ENCODE results near the gene TNIK. TPM values are rescaled to one million over a fixed set of nuclear protein-coding genes. Genes with fewer than 3 reads are reported as not detected.

The TNIK gene
- total RNA-seq, 2 experiments from 2014 or later = 32.1 to 39.2 TPM

GRCh38 chr3:171256445-171257250 is 203.6 kb downstream of the TNIK start:
- ATAC-seq = no peak
- H3K4me3 Mint-ChIP-seq = no peak overlapping the region
- H3K4me1 Mint-ChIP-seq (ENCODE audit: low read depth) = peaks cover 72% of the 10 kb centered on the region
- H3K27me3 Mint-ChIP-seq (ENCODE audit: low read depth) = no peaks in the 10 kb centered on the region
- peaks cover 25% of the 10 kb centered on the region for H3K36me3 Mint-ChIP-seq (ENCODE audit: low read depth)
- POLR2A ChIA-PET = interaction anchor here (1.0 to 1.8 kb wide), 3 partner anchors 8 to 17 kb away, joined by 3 to 8 read pairs (median 5); no protein-coding TSS in a partner anchor
- CTCF ChIA-PET = interaction anchor here (0.6 to 2.2 kb wide), 6 partner anchors 8 to 70 kb away, joined by 3 to 6 read pairs (median 4); no protein-coding TSS in a partner anchor
- no peak for DNase-seq
- H3K9me3 Mint-ChIP-seq (ENCODE audit: insufficient read depth) = no peaks in the 10 kb centered on the region
- peak overlapping the region; percentile 97 for H3K27ac Mint-ChIP-seq

GRCh38 chr3:171255236-171255806 is 204.9 kb downstream of the TNIK start:
- H3K9me3 Mint-ChIP-seq (ENCODE audit: insufficient read depth) = no peaks in the 10 kb centered on the region
- no peaks in the 10 kb centered on the region for H3K27me3 Mint-ChIP-seq (ENCODE audit: low read depth)
- peak overlapping the region; percentile 97 for H3K27ac Mint-ChIP-seq
- ChIA-PET POLR2A (interaction anchor here (0.6 to 1.8 kb wide), 3 partner anchors 10 to 19 kb away, joined by 3 to 8 read pairs (median 3); no protein-coding TSS in a partner anchor), CTCF (interaction anchor here (0.6 to 2.2 kb wide), 9 partner anchors 9 to 205 kb away, joined by 3 to 10 read pairs (median 5); partner anchors contain the start of gene TNIK)
- peak; percentile 71 for ATAC-seq
- peak overlapping the region; percentile 67 for H3K4me3 Mint-ChIP-seq
- H3K4me1 Mint-ChIP-seq (ENCODE audit: low read depth) = peaks cover 73% of the 10 kb centered on the region
- no peak for DNase-seq
- peaks cover 27% of the 10 kb centered on the region for H3K36me3 Mint-ChIP-seq (ENCODE audit: low read depth)

- no peak for ATAC-seq
- Mint-ChIP-seq H3K36me3 (ENCODE audit: low read depth) (peaks cover 30% of the 10 kb centered on the region), H3K9me3 (ENCODE audit: insufficient read depth) (no peaks in the 10 kb centered on the region), H3K4me1 (ENCODE audit: low read depth) (peaks cover 73% of the 10 kb centered on the region), H3K27ac (peak overlapping the region; percentile 97), H3K27me3 (ENCODE audit: low read depth) (no peaks in the 10 kb centered on the region), H3K4me3 (peak overlapping the region; percentile 67)
- DNase-seq = no peak
- ChIA-PET POLR2A (no interaction called here), CTCF (interaction anchor here (1.2 kb wide), 1 partner anchor 206 kb away, joined by 6 read pairs; the partner anchor contains the start of gene TNIK)
Measured at GRCh38 chr3:171254315-171254714, 205.9 kb downstream of the TNIK start.

- CTCF ChIA-PET = interaction anchor here (0.9 to 1.4 kb wide), 5 partner anchors 10 to 34 kb away, joined by 3 to 4 read pairs (median 3); no protein-coding TSS in a partner anchor
- peaks cover 56% of the 10 kb centered on the region for H3K4me1 Mint-ChIP-seq (ENCODE audit: low read depth)
- DNase-seq = no peak
Measured at GRCh38 chr3:171251835-171252234, 208.4 kb downstream of the TNIK start.

GRCh38 chr3:171250444-171250843 is 209.8 kb downstream of the TNIK start:
- Mint-ChIP-seq H3K9me3 (ENCODE audit: insufficient read depth) (no peaks in the 10 kb centered on the region), H3K27me3 (ENCODE audit: low read depth) (no peaks in the 10 kb centered on the region), H3K4me1 (ENCODE audit: low read depth) (peaks cover 43% of the 10 kb centered on the region), H3K36me3 (ENCODE audit: low read depth) (peaks cover 18% of the 10 kb centered on the region), H3K27ac (no peak overlapping the region), H3K4me3 (no peak overlapping the region)
- no peak for ATAC-seq
- no peak for DNase-seq
- ChIA-PET POLR2A (no interaction called here), CTCF (interaction anchor here (0.8 to 2.3 kb wide), 7 partner anchors 8 to 87 kb away, joined by 3 to 8 read pairs (median 3); no protein-coding TSS in a partner anchor)

More at GRCh38 chr3:171251835-171252234, 208.4 kb downstream of the TNIK start:
- peaks cover 28% of the 10 kb centered on the region for H3K36me3 Mint-ChIP-seq (ENCODE audit: low read depth)
- H3K4me3 Mint-ChIP-seq = no peak overlapping the region
- no peaks in the 10 kb centered on the region for H3K27me3 Mint-ChIP-seq (ENCODE audit: low read depth)
- H3K27ac Mint-ChIP-seq = no peak overlapping the region
- POLR2A ChIA-PET = no interaction called here
- H3K9me3 Mint-ChIP-seq (ENCODE audit: insufficient read depth) = no peaks in the 10 kb centered on the region
- ATAC-seq = no peak

GRCh38 chr3:171249245-171249644 is 211.0 kb downstream of the TNIK start:
- no peak overlapping the region for H3K4me3 Mint-ChIP-seq
- ATAC-seq (no peak), DNase-seq (no peak)
- ChIA-PET CTCF (interaction anchor here (0.9 to 2.3 kb wide), 9 partner anchors 8 to 86 kb away, joined by 3 to 8 read pairs (median 3); no protein-coding TSS in a partner anchor), POLR2A (interaction anchor here (1.0 kb wide), 1 partner anchor 13 kb away, joined by 3 read pairs; no protein-coding TSS in a partner anchor)
- peaks cover 15% of the 10 kb centered on the region for H3K36me3 Mint-ChIP-seq (ENCODE audit: low read depth)
- H3K4me1 Mint-ChIP-seq (ENCODE audit: low read depth) = peaks cover 31% of the 10 kb centered on the region
- no peak overlapping the region for H3K27ac Mint-ChIP-seq
- H3K9me3 Mint-ChIP-seq (ENCODE audit: insufficient read depth) = no peaks in the 10 kb centered on the region
- H3K27me3 Mint-ChIP-seq (ENCODE audit: low read depth) = no peaks in the 10 kb centered on the region

GRCh38 chr3:171248426-171249111 is 211.6 kb downstream of the TNIK start:
- Mint-ChIP-seq H3K4me1 (ENCODE audit: low read depth) (peaks cover 24% of the 10 kb centered on the region), H3K36me3 (ENCODE audit: low read depth) (peaks cover 14% of the 10 kb centered on the region), H3K9me3 (ENCODE audit: insufficient read depth) (no peaks in the 10 kb centered on the region), H3K27me3 (ENCODE audit: low read depth) (no peaks in the 10 kb centered on the region), H3K4me3 (no peak overlapping the region), H3K27ac (no peak overlapping the region)
- ChIA-PET CTCF (interaction anchor here (0.9 to 2.3 kb wide), 7 partner anchors 9 to 85 kb away, joined by 3 to 8 read pairs (median 3); no protein-coding TSS in a partner anchor), POLR2A (interaction anchor here (0.8 to 1.0 kb wide), 3 partner anchors 9 to 212 kb away, joined by 3 to 5 read pairs (median 3); partner anchors contain the start of gene TNIK)
- DNase-seq (no peak), ATAC-seq (peak; percentile 44)

- Mint-ChIP-seq H3K4me1 (ENCODE audit: low read depth) (peaks cover 6% of the 10 kb centered on the region), H3K27me3 (ENCODE audit: low read depth) (no peaks in the 10 kb centered on the region), H3K27ac (no peak overlapping the region), H3K36me3 (ENCODE audit: low read depth) (peaks cover 7% of the 10 kb centered on the region), H3K4me3 (no peak overlapping the region), H3K9me3 (ENCODE audit: insufficient read depth) (peaks cover 4% of the 10 kb centered on the region)
- ATAC-seq = peak; percentile 29
- ChIA-PET POLR2A (interaction anchor here (0.6 to 1.0 kb wide), 2 partner anchors 9 to 1433 kb away, joined by 3 read pairs; partner anchors contain the start of genes LRRC34 and LRRIQ4), CTCF (interaction anchor here (0.8 to 2.0 kb wide), 6 partner anchors 9 to 215 kb away, joined by 3 to 7 read pairs (median 3); partner anchors contain the start of gene TNIK)
- peak; percentile 42 for DNase-seq
Measured at GRCh38 chr3:171245796-171246765, 214.1 kb downstream of the TNIK start.

- no peak for ATAC-seq
- ChIA-PET POLR2A (no interaction called here), CTCF (no interaction called here)
- DNase-seq = no peak
- Mint-ChIP-seq H3K27me3 (ENCODE audit: low read depth) (no peaks in the 10 kb centered on the region), H3K27ac (no peak overlapping the region), H3K36me3 (ENCODE audit: low read depth) (peaks cover 2% of the 10 kb centered on the region), H3K9me3 (ENCODE audit: insufficient read depth) (peaks cover 4% of the 10 kb centered on the region), H3K4me1 (ENCODE audit: low read depth) (no peaks in the 10 kb centered on the region), H3K4me3 (no peak overlapping the region)
Measured at GRCh38 chr3:171242951-171243350, 217.3 kb downstream of the TNIK start.

- Mint-ChIP-seq H3K27ac (no peak overlapping the region), H3K4me1 (ENCODE audit: low read depth) (no peaks in the 10 kb centered on the region), H3K9me3 (ENCODE audit: insufficient read depth) (peaks cover 4% of the 10 kb centered on the region), H3K36me3 (ENCODE audit: low read depth) (peaks cover 2% of the 10 kb centered on the region), H3K27me3 (ENCODE audit: low read depth) (no peaks in the 10 kb centered on the region), H3K4me3 (no peak overlapping the region)
- no peak for DNase-seq
- ChIA-PET CTCF (no interaction called here), POLR2A (no interaction called here)
- ATAC-seq = no peak
Measured at GRCh38 chr3:171242170-171242569, 218.0 kb downstream of the TNIK start.
